Hematopoietic multipotent progenitor cell treated with erythropoietin and hydrocortisone succinate and interleukin-3 and kit ligand, for 17 days (in vitro differentiated cells): ENCODE measurements around the gene MYH14.

Experiments
- DNase-seq: peaks from one replicate; pipeline ENCODE4 v3.0.0-alpha.2; 2015; ENCODE audit warnings: low spot score

MYH14 gene

DNA sequence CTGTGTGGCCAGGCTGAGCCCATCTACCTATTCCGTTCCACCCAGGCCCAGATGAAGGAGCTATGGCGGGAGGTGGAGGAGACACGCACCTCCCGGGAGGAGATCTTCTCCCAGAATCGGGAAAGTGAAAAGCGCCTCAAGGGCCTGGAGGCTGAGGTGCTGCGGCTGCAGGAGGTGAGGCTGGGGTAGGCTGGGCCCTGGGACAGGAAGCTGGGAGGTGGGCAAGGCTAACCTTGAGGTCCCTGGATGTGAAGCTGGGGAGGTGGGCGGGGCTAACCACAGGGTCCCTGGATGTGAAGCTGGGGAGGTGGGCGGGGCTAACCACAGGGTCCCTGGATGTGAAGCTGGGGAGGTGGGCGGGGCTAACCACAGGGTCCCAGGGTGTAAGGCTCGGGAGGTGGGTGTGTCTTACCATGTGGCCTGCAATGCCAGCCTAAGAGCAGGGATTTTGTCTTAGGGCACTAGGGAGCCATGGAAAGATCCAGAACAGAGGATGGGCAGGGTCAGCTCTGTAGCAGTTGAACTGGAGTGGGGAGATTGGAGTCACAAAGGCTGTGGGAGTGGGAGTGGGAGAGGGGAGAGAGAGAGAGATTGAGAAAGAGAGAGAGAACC lies 88.9 kb downstream of the MYH14 start:
- no peak for DNase-seq

DNA sequence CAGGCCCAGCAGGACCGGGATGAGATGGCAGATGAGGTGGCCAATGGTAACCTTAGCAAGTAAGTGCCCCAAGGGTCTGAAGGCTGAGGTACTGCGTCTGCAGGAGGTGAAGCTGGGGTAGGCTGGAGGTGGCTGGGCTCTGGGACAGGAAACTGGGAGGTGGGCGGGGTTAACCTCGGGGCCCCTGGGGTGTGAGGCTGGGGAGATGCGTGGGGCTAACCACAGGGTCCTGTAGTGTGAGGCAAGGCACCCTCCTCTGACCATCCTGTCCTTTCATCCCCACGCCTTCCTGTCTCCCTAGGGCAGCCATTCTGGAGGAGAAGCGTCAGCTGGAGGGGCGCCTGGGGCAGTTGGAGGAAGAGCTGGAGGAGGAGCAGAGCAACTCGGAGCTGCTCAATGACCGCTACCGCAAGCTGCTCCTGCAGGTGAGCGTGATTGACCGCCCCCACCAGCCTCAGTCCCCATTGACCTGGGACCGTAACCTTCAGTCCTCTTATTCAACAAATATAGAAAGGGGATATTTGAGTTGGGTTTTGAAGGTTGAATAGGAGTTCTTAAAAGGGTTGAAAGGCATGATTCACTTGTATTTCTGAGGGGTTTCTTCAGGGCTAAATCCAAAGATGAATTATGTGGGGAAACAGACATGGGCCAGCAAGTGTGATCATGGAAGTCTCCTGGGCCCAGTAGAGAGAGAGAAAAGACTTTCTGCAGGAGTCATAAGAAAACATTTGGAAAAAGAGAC lies 90.0 kb downstream of the MYH14 start:
- no peak for DNase-seq

DNA sequence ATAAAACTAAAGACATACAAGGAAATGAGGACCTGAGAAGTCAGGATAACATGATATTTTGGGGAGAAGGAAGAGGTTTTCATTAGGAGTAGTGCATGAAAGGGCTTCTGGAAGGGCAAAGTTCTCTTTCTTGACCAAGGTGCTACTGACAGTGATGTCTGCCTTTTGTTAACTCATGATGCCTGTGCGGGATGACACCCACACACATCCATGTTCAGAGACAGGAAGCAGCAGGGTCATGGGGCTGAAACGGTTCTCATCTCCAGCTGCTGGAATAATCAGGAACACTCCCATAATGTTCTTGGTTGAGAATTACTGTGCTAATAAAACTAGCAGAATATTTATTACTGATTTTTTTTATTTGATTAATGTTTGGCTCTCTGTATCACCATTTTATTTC lies 96.6 kb downstream of the MYH14 start:
- DNase-seq, result no peak

DNA sequence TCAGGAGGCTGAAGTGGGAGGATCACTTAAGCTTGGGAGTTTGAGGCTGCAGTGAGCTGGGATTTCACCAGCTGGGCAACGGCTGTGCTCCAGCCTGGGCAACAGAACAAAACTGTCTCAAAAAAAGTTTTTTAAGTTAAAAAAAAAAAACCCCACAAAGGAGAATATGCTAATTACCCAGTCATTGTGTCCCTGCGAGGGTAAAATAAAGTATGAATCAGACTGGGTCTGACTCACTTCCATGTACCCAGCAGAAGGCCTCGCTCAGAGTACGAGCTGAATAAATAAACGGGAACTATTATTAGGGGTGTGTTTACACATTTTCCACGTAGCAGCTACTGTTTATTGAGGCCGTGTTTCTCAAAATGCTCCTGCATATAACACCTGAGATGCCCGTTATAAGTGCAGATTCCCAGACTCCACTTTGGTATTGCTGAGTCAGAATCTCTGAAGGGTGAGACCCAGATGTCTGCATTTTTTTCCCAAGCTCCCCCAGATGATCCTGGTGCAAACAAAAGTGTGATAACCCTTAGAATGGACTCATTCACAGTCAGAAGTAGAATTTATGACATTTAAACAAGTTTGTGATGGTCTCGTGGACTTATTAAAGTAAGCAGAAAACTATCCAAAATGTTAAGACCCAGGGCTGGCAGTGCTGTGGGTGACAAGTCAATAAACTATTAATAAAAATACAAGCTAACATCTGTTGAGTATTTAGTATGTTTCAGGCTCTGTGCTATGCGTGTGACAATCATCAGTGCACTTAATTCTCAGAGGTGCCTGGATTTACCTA lies 97.6 kb downstream of the MYH14 start:
- DNase-seq, result no peak

DNA sequence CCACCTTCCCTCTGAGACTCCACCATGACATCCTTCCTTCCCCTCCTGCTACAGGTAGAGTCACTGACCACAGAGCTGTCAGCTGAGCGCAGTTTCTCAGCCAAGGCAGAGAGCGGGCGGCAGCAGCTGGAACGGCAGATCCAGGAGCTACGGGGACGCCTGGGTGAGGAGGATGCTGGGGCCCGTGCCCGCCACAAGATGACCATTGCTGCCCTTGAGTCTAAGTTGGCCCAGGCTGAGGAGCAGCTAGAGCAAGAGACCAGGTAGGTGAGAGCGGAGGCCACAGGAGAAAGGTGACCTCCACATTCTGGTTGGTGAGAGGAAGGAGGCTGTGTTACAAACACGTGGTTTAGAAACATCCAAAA lies 98.2 kb downstream of the MYH14 start:
- no peak for DNase-seq

DNA sequence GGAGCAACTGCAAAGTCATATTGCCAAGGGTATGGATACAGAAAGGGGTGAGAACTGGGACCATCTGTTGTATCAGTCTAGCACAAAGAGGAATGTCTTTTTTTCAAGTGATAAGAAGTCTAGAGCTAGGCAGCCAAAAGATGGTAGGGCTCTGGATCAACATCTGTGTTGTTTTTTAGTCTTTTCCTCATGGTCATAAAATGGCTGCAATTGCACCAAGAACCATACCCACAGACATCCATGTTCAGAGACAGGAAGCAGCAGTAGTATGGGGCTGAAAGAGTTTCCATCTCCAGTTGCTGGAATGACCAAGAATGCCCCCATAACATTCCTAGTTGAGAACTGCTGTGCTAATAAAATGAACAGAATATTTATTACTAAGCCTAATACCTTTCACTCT lies 100.1 kb downstream of the MYH14 start:
- DNase-seq, result no peak

DNA sequence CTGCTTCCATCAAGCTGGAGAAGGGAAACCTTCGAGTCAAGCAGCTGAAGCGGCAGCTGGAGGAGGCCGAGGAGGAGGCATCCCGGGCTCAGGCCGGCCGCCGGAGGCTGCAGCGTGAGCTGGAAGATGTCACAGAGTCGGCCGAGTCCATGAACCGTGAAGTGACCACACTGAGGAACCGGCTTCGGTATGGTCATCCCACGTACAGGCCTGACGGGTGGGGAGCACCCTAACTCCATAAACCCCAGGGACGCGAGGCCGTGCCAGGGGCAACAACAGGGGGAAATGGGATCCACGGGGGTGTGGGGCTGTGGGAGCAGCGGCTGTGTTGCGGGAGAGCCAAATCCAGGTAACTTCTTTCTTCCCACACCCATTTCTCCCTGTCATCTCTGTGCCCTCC lies 105.6 kb downstream of the MYH14 start:
- DNase-seq, result no peak

DNA sequence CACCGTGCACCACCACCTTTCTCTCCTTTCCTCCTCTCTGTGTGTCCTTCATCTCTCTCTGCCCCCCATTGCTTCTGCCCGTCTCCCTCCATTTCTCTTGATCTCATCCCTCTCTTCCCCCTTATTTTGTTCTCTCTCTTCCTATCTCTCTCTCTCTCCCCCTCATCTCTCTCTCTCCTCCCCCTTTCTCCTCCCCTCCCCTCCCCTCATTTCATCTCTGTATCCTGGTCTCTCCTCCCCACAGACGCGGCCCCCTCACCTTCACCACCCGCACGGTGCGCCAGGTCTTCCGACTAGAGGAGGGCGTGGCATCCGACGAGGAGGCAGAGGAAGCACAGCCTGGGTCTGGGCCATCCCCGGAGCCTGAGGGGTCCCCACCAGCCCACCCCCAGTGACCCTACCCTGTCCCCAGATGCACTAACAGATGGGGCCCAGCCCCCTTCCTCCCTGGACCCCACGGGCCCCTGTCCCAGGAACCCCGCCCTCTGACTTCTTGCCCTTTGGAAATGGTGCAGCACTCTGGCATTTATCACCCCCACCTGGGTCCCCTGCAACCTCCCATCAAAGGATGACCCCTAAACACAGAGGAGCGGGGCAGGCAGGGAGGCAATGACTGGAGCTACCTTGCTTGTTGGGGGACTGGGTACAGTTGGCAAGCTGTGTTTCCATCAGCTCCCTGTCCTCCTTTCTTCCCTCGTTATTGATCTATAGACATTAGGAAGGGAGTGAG lies 106.1 kb downstream of the MYH14 start:
- no peak for DNase-seq

DNA sequence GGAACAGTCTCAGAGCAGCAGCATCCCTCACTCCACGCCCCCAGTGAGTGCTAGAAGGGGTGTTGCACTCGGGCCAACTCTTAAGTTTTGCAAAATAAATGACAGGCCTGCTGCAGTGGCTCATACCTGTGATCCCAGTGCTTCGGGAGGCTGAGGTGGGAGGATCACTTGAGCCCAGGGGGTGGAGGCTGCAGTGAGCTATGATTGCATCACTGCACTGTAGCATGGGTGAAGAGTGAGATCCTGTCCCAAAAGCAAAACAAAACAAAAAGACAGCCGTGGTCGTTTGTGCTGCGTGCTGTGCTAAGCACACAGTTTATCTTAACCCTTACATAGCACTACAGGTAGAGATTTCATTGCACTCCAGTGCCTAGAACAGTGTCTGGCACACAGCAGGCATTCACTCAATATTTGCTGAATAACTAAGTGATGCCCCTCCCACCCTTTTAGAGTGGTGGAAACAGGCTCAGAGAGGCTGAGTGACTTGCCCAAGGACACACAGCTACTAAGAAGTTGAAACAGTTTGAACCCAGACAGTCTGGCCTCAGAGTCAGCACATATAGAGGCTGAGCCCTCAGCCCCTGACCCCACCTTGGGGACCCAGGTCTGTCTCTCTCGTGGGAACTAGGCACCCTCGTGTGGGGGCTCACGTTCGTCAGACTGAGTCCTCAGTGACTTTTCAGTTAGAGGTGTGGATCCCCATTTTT lies 107.5 kb downstream of the MYH14 start:
- no peak for DNase-seq

DNA sequence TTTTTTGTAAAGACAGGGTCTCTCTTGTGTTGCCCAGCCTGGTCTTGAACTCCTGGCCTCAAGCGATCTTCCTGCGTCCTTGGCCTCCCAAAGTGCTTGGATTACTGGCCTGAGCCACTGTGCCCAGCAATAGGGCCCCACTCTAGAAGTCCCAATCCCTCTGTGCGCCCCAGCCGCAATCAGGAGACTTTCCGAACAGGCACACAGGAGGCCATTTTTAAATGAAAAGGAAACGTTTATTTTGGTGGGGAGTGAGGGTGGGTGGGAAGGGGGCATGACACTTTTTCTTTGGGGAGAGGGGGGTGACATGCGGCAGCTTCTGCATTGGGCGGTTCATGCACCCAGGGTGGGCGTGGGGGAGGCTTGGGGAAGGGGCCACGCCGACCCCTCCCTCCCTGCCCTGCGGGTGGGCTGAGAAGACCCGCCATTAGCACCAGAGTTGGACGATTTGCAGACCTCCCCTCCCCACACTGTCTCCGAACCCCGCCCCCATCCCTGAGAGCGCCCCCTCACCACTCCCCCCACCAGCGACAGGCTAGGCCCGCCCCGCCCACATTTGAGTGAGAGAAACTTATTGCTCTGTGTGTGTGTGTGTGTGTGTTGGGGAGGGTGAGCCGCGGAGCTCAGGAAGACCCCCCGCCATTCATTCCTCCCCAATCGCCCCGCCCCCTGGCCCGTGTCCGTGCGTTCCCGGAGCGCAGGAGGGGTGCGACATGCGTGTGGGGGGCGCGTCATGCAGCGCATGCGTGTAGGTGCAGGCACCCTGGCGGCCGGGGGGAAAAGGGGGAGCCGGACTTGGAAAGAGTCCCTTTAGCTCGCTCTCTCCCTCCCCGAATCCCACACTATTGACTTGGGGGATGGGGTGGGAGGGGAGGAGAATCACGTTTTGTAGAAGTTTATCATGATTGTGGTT lies 108.6 kb downstream of the MYH14 start:
- DNase-seq, result no peak

DNA sequence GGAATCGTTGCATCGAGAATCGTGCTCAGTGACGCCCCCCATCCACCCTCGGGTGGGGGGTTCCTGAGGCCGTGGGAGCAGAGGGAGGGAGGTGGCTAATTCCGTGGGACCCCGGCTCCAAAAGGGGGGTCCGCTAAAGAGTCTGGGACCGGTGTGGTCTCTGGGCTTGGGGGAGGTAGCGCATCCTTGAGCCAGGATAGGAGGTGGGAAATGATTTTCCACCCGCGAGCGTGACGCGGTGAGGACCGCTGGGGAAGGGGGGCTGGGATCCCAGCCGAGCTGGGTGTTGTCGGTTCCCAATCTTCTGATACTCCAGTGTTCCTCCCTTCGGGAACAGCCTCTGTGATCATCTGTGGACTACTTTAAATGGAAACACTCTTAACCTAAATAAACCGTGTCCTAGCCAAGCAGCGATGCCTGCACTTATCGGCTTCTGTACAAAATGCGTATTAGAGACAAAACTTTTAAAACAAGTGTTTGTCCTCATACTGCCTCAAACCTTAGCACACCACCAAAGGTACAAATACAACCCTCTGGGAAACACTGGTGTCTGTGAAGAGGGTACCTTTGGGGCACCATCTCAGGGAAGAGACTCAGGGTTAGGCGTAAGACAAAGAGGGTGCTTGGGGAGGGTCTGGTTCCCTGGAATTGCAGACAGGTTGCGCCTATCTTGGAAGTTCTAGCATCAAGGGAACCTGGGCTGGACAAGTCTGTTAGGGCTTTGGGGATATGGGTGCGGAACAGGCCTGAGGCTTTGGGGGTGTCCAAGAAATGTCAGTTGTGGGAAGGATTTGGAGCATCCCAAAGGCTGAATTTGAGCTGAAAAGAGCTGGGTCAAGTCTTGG lies 109.8 kb downstream of the MYH14 start:
- DNase-seq, result no peak

DNA sequence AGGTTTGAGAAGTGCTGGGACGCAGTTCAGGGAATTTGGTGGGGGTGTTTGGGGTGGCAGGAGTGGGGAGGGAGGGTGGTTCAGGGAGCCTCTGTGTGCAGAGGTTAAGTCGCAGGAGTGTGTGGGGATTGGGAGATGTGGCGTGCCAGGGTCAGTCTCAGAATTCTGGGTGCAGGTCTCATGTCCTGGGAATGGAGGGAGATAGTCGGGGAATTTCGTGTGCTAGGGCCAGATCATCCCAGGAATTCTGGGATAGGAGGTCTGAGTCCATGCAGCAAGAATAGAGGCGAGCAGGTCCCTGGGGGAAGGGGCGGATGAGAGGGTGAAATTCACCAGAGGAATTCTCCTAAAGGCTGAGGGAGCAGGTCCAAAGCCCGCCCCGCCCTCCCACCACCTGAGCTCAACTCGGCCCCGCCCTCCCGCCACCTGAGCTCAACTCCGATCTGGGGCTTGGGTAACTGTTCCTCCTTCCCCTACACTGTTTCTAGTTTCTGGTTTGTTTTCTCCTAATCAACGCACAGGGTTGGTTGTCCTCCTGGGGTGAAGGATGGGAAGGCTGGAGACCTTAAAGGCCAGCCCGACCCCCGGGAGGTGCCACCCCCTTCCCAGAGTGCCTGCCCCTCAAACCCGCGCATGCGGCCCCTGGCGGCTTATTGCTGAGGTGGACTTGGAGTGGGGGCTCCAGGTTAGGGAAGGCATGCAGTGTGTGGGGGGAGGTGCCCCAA lies 110.6 kb downstream of the MYH14 start:
- no peak for DNase-seq

DNA sequence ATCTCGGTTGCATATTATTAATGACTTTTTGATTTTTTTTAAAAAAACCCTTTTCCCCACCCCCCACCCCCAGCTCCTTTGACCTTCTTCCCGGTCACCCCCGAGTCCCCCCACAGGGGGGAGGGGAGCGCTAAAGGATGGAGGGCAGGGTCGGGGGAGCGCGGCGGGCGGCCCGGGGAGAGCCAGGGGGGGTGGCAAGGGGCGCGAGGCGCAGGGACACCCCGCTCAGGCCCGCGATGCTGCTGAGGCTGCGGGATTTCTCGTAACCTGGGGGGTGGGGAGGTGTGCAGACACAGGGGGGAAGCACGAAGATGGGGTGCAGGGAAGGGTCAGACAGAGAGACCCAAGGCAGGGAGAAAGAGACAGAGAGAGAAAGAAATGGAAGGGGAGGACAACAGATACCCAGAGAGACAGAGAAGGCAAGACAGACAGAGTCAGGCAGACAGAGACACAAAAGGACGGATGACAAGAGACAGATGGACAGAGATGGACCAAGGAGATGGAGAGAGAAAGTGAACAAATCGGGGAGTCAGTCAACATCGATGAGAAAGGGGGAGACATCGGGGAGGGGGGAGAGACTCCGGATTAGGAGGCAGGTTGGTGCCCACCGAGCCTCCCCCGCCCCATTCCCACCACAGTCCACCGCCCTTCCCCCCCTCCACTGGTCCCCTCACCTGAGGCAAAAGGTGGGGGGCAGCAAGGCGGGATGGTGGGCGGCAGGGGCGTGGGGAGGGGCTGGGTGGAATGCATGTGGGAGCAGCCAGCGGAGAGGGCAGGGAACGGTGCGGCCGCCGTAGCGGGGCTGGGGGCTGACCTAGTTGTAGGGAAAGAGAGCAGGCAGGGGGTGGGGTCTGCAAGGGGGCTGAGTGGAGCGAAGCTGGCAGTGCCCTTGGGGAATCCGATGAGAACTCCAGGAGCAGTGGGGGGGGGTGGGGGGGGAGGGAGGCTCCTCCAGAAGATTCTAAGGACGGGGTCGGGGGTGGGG lies 111.6 kb downstream of the MYH14 start:
- no peak for DNase-seq

DNA sequence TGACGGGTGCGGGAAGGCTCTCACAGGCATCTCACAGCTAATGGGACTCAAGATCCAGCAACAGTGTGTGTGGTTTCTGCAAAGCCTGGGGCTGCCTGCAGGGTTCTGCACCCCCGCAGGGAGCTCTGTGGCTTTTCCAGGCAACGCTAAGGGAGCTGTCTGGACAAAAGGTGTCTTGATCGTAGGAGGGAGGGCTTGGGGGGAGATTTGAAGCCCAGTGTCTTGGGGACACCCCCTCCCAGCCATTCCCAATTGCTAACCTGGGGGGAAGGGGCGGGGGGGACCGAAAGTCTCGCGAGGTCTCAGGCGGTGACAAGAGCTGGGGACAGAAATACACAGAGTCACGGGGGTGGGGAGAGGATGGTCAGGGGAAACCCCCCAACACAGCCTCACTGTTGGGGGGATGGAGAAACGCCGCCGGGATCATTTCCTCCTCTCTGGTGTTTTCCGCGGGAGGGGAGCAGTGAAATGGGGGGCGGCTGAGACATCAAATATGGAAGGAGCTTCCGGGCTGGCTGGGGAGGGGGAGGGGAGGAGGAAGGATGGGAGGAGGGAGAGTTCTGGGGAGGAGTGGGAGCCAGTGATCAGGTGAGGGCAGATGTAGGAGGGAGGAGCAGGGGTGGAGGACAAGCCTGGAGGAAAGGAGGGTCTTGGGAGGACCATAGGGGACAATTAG lies 112.5 kb downstream of the MYH14 start:
- no peak for DNase-seq

DNA sequence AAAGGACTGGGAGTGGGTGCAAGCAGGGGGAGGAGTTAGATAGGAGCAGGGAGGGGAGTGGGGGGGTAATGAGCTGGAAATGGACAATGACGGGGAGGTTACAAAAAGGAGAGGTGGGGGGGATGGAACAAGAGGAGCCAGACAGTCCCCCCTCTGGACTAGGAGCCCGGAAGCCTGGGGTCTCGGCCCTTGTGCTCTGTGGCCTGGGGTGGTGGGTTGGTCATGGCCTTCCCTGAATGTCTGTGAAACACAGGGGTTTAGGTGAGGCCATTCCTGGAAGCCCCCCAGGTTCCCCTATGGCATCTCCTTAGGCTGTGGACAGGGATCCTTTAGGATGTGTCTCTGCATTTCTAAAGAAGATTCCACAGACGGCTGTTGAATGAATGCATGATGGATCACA lies 113.7 kb downstream of the MYH14 start:
- DNase-seq, result no peak

DNA sequence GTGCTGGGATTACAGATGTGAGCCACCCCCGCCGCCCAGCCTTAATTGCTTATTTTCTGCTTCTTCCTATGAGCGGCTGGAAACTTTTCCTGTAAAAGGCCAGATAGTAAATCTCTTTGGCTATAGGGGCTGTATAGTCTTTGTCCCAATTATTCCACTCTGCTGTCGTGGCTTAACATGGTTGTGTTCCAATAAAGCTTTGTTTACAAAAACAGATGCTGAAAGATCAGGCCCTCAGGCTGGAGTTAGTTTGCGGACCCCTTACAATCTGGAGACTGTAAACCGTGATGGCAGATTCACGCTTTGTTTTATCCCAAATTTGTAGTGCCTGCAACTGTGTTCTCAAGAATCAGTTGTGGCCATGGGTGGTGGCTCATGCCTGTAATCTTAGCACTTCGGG lies 115.0 kb downstream of the MYH14 start:
- no peak for DNase-seq

DNA sequence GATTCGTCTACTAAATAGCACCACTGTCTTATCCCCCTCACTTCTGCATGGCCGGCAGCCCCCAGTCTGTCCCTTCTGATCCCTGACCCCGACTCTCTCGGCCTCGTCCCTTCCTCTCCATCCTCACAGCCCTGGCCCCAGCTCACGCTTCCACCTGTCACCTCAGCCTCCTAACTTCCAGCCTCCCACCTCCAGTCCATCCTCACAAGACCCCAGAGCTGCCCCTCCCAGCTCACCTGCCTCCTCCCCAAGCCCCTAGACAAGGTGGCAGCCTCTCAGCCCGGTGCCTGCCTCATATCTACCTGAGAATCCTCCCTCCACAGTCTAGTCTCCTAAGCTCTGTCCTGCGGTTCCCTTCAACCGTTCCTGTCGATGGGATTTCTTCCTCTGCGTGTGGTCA lies 115.7 kb downstream of the MYH14 start:
- no peak for DNase-seq

DNA sequence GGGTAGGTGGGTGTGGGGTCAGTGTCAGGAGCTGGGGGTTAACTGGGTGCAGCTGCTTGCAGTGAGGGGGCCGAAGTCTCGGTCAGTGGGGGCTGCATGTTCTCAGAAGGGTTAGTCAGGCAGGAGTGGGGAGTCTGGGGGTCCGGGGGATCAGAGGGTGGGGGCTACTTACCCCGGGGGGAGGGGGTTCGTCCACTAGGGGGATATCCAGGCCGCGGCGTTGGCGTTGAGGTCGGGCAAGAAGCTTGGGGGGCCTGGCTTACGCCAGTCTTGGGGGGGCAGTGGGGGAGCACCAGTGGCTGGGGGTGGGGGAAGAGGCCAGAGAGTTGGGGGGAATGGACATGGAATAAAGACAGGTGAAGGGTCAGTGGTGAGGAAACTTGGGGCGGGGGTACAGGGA lies 116.6 kb downstream of the MYH14 start:
- no peak for DNase-seq
